PFSK-1 (cell line): ENCODE measurements around the gene TOB2.

Experiments
- POLR2AphosphoS5 ChIP-seq: IDR thresholded peaks from 2 replicates; pipeline ENCODE4 v1.6.1; 2012; ENCODE audit warnings: low read depth, mild to moderate bottlenecking, control low read depth, low read length, moderate library complexity
- SIN3A ChIP-seq: IDR thresholded peaks from 2 replicates; pipeline ENCODE4 v1.6.1; 2012; ENCODE audit warnings: mild to moderate bottlenecking, low read length, moderate library complexity, borderline replicate concordance; ENCODE audit not compliant: insufficient read depth
- TF ChIP-seq, protein P1 (sequence below), 2 experiments: IDR thresholded peaks; 2 replicates each; pipeline versions ENCODE4 v1.6.1 to v1.8.0; 2011 to 2012; ENCODE audit warnings: low read depth in 2 of 2, low read length in 2 of 2, control low read depth in 1 of 2, inconsistent platforms in 1 of 2, mild to moderate bottlenecking in 1 of 2, moderate library complexity in 1 of 2; ENCODE audit not compliant: insufficient read depth in 1 of 2

DNA sequence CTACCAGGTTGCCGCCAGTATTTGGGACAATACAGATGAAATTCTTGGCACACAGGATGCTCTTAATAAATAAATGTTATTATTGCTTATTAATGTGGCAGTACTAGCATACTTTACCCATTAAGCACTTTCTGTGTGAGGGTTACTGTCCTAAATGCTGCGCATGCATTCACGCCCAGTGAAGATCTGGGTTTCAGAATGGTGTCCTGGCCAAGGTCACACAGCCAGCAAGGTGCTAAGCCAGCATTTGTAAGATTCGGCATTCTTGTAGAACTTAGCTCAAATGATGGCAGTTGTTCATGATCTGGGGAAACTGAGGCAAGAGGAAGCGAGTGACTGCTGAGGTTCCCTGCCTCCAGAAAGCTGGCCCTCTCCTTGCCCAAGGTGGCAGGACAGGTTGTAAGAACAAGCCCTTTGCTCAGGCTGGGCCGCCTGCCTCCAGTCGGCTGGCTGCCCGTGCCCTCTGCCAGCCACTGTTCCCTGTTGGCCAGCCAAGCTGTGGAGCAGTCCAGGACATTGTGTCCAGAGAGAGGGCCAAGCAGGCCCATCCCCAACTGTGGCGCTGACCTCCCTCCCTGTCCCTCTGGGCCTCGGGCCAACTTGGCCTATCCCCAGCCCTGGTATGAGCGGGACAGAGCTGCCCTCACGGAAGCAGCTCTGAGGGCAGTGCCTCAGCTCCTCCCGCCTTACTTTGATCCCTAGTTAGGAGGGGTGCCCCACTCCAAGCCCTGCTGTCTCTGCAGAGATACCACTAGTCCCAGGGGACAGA is 28.8 kb downstream of the TOB2 start:
- TF ChIP-seq POLR2AphosphoS5 = no peak
- TF ChIP-seq SIN3A = no peak
- TF ChIP-seq, protein P1, sequence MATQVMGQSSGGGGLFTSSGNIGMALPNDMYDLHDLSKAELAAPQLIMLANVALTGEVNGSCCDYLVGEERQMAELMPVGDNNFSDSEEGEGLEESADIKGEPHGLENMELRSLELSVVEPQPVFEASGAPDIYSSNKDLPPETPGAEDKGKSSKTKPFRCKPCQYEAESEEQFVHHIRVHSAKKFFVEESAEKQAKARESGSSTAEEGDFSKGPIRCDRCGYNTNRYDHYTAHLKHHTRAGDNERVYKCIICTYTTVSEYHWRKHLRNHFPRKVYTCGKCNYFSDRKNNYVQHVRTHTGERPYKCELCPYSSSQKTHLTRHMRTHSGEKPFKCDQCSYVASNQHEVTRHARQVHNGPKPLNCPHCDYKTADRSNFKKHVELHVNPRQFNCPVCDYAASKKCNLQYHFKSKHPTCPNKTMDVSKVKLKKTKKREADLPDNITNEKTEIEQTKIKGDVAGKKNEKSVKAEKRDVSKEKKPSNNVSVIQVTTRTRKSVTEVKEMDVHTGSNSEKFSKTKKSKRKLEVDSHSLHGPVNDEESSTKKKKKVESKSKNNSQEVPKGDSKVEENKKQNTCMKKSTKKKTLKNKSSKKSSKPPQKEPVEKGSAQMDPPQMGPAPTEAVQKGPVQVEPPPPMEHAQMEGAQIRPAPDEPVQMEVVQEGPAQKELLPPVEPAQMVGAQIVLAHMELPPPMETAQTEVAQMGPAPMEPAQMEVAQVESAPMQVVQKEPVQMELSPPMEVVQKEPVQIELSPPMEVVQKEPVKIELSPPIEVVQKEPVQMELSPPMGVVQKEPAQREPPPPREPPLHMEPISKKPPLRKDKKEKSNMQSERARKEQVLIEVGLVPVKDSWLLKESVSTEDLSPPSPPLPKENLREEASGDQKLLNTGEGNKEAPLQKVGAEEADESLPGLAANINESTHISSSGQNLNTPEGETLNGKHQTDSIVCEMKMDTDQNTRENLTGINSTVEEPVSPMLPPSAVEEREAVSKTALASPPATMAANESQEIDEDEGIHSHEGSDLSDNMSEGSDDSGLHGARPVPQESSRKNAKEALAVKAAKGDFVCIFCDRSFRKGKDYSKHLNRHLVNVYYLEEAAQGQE (IDR thresholded peaks at IDR 0.05; ENCODE audit: insufficient read depth in 1 of 2, low read depth in 2 of 2, low read length in 2 of 2) = no peak
